GM21423 (cell line): ENCODE measurements around the gene APOA1.

Source experiments
- ATAC-seq: cut with Tn5 transposase; IDR thresholded peaks from one replicate; pipeline ENCODE4 v1.9.1; 2021; ENCODE audit warnings: mild to moderate bottlenecking, moderate library complexity; ENCODE audit not compliant: unreplicated experiment

Gene APOA1

DNA sequence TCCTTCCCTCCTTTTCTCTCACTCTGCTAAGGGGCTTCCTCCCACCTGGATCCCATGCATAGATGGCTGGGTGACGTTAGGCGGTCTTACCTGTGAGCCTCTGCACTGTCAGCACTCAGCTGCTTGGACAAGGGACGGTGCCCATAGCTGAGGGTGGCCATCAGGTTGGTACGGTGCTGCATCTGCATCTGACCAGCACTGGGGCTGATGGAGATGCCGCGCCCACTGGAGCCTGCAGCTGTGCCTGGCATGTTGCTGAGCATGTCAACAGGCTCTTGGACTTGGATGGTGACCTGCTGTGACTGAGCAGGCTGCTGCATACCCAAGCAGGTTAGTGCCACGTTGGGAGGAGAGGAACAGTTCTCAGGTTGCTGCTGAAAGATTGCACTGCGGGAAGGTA, 21.8 kb upstream of the APOA1 start:
- no peak for ATAC-seq

DNA sequence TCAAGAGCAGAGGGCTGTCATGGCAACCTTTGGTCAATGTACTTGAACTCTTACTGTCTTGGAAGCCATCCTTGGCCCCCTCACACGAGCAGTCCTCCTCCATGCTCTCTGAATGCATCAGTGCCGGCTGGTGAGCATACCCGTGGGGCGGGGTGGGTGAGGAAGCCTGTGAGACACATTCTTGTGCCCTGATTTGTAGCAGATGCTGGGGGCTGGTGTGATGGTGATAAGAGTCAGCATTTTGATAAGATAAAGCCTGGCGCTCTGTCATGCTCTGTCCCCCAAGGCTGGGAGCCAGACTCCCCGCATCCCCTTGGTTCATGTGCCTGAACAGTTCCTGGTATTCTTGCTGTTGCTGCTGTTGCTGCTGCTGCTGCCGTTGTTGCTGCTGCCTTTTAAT, 20.5 kb upstream of the APOA1 start:
- no peak for ATAC-seq

DNA sequence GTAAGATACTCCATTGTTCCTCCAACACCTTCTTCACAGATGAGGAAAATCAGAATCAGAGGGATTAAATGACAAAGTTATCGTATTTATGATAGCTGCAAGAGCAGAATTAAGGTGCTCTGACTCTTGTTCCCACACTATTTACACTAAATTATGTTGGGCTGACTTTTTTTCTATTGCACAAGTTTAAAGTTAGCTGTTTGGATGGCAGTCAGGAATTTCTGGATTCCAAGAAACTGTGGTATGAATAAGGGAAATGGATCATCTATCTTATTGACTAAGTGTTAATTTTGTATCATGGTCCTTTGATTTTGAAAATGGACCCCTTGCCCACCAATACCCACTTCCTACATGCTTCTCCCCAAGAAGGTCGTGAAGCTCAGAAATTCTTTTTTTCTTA, 19.9 kb upstream of the APOA1 start:
- ATAC-seq, result no peak

DNA sequence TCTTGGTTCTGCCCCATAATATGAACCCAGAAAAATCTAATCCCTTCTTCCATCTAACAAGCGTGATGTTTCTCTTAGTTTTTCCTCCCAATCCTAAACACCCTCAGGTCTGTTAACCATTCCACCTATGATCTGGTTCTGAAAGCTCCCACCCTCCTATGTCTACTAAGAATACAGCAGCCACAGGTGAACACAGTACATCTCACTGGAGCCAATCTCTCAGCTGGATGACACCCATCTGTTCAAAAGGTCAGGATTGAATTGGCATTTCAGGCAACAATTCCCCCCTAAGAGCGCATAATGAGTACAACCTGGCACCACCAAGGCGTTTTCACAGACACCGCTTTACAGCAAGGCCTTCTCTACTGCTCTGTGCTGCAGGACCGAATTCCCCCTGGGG, 19.0 kb upstream of the APOA1 start:
- no peak for ATAC-seq

DNA sequence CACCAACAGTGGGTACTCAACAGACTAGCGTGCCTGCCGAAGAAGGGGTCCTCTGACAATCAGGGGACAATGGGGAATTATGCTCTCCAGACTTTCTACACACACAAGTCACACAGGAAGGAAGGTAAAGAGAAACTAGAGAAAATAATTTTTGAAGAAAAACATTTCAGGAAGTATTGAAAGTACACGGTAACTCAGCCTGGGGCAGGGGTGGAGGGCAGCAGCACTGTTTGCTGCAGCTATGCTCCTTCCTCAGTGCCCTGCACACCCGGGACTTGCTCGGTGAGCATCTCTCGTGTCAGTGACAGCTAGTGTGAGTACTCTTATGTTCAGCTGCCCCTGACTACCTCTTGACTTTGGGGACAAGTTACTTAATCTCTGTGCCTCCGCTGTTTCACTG, 18.0 kb upstream of the APOA1 start:
- ATAC-seq, result no peak

DNA sequence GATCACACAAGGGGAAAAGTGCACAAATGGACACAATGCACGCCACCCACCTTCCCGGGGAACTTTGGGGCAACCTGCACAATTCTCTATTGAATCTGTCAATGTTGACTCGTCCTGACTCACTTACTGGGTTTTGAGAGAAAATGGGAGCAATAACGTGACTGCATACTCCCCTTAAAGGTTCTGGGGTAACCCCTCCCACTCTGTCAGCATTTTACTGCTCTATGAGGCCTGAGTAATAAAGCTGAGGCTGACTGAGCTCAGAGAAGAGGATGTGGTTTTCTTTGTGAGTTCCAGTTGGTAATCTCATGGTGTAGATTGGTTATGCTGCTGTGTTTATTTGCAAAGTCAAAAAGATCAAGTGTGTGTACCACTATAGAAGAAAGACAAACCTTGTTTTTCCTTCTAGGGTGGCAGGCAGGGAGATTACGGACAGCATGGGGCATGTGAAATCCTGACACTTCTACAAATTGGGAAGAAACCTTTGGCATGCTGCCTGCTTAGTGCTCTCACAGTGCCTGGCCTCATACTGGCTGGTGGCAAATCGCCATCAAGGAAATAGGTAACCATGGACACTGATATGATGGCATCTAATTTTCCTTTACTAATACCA, 16.1 kb upstream of the APOA1 start:
- ATAC-seq, result peak; percentile 92

DNA sequence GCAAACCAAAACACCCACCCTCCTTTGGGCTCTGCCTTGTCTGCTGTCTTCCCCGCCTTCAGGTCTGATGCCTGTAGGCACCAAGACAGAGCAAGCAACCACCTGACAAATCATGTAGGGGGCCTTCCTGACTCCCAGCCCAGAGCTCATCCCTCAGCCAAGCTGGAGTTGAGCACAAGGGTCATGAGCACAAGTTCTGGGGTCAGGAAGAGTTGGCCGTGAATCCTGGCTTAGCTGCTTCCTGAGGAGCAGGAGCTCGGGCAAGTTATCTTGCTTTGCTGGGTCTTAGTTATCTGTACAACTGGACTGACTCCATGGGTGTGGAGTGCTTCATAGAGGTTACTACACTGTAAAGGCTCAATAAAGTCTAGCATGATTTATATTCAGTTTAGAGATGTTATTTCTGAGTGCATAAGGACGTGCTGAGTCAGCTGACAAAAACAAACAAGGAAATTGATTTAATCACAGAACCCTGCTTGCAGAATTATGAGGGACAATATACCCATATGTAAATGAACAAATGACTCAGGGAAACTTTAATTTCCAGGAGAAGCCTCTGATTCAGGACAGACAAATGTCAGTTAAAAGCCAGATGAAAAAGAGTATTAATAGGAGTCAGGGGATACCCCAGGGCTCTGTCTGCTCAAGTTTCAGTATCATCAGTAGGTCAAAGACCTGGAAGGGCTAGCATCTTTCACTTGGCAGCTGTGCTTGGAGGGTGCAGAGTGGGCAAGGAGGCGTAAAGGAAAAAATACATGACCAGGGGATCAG, 15.0 kb upstream of the APOA1 start:
- ATAC-seq, result peak; percentile 28

DNA sequence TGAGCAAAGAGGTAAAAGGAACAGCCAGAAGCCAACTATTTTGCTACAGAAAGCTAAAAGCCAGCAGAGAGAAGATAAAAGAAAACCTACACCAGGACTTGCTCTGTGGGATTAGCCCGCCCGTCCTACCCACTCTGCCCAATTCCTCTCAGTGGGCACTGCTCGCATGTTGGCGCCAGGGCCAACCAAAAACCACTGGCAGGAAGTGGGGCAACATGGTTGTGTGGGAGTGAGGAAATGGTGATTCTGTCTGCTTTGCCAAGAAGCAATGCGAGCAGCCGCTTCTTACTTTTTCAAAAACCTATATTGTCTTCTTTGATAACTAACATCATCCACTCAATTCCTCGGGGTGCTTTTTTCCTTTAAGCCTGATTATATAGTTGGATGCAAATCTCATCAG, 14.2 kb upstream of the APOA1 start:
- no peak for ATAC-seq

DNA sequence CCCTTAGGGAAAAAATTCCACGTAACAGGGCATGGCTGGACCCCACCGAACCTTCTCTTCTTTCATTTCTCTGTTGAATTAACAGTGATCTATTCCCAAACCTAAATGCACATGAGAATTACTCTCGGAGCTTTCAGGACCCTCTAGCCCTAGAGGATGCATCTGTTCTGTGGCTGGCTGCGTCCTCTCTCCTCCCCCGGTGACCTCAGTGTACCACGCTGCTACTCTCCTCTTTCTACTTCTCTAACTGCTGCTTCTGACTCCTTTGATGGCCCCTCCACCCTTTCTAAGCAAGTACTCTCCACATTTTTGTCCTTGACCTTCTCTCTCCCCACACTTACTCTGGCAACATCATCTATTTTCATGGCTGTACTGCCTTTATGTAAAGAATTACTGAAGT, 12.1 kb upstream of the APOA1 start:
- ATAC-seq, result no peak

DNA sequence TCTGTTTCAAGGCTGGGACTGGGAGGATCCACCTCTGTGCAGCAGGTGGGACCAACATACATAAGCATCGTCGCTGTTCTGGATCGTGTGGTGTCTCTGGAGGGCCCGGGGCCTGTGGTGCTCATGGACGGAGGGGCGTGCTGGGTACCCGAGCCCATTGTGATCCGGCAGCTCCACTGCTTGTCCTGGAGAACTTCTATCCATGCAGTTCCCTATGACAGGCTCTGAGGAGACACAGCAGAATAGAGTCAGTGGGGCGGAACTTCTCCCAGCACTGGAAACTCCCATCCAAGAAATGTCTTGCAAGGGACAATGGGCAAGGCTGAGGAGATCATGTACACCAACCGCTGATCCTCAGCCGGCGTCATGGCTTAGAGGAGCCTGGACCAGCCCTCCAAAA, 11.6 kb upstream of the APOA1 start:
- no peak for ATAC-seq

DNA sequence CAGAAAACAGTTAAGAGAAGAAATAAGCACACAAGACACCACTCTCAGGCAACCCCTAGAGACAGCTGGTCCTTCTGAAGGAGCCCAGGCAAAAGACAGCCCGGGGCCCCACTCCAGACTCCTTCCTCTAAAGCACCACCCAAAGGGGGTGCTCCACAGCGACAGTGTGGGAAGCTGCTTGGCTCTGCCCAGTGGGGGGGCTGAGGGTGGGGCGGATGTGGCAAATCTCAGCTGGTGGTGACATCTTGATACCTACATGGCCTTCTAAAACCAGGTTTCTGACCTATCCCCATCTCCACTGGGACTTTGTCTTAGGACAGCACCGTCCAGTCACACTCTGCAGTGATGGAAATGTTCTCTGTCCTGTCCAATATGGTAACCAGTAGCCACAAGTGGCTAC, 10.2 kb upstream of the APOA1 start:
- no peak for ATAC-seq

DNA sequence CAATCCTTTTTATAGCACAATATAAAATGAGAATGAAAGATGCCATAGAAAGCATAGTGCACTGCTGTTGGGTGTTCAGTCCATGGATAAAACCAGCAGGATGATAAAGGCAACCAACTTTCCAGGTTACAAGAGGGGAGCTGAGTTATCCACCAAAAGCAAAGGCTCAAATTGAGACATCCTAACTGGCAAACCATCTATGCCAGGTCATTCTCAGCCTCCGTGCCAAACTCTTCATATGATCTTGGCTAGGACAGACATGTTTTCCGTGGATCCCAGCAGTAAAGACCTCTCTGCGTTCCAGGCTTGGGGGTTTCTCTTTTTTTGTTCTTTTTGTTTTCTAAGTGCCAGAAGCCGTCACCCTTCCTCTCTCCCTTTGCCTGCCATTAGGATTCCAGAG, 7.3 kb upstream of the APOA1 start:
- ATAC-seq, result no peak

DNA sequence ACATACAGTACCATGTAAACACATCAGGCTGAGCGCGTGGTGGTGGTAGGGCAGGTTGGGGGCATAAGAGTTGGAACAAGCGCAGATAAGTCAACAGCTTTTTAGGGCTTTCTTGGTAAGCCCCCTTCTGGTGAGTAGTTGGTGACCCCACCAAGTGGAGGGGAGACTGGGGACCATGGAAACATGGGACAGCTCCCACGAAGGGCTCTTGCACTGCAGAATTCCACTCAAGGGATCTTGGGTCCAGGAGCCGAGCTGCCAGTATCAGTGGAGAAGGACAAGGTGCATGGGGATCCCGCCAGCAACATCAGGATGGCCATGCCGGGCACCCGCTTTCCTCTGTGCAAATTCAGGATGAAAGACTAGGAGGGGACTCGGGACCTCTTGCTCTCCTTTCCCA, 6.2 kb upstream of the APOA1 start:
- ATAC-seq, result no peak

DNA sequence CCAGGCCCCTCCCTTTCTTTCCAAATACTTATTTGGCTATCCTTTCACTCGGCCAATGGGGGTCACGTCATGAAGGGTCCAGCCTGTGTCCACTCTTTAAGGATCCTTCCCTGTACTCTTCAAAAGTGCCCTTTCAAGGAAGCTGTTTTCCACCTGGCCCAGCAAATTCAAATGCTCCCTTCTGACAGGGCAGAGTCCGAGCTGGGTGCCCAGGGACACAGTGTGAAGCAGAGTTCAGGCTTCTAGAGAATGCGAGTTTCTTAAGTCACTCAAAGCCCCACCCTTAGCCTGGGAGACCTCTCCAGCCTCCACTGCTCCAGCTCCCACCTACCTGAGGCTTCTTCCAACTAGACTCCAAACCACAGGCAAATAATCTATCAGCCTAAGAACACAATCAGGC, 5.5 kb upstream of the APOA1 start:
- no peak for ATAC-seq

DNA sequence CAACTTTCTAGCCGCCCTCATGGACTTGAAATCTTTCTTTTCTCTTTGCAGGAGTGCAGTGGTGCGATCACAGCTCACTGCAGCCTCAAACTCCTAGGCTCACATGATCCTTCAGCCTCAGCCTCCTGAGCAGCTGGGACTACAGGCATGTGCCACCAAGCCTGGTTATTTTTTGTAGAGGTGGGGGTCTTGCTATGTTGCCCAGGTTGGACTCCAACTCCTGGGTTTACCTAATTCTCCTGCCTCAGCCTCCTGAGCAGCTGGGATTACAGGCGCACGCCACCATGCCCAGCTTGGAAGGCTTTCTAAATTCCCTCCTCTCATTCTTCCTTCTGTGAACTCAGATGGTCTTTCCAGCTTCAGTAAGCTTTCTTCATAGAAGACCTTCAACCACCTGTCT, 4.7 kb upstream of the APOA1 start:
- no peak for ATAC-seq

DNA sequence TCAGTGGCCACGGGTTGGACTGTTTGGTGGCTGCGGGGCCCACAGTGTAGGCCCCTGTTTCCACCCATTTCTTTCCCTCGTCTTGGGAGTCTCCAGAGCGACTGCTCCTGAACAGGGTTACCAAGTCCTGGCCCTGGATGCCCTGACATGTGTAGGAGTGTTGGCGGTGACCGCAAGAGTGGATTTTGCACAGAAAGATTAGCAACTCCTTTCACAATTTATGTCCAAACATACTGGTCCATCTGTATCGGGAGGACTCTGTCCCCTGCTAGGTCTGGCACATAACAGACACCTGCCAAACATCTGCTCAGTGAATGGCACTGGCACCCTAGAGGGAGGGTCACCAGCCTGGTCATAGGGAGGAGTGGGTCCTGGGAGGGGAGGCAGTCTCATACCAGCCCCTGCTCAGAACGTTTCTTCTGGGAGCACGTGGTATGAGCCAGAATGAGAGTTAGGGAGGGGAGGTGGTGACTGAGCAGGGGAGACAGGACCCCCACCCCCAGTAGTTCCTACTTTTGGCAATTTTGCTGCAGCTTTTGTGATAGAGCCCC, 3.4 kb upstream of the APOA1 start:
- ATAC-seq, result no peak

DNA sequence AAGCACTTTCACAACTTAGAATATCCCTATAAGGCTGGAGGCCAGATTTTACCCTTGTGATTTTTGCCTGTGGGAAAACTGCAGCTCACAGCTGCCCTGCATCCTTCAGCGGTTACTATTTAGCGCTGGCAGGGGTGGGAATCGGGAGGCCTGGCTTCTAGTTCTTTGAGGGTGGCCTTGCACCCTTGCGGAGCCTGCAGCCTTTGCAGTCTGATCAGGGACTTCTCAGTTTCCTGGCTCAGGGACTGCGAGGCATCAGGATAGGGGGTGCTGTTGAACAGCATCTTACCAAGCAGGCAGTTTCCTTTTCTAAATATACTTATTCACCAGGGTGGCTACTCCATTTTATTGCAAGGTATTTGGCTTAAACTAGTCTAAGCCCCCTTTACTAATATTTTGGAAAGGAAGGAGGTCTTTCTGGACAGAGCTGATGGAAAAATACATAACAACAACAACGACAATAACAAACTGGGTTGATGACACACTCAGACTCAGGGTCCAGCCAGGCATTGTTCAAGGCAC, 2.9 kb upstream of the APOA1 start:
- ATAC-seq, result no peak

DNA sequence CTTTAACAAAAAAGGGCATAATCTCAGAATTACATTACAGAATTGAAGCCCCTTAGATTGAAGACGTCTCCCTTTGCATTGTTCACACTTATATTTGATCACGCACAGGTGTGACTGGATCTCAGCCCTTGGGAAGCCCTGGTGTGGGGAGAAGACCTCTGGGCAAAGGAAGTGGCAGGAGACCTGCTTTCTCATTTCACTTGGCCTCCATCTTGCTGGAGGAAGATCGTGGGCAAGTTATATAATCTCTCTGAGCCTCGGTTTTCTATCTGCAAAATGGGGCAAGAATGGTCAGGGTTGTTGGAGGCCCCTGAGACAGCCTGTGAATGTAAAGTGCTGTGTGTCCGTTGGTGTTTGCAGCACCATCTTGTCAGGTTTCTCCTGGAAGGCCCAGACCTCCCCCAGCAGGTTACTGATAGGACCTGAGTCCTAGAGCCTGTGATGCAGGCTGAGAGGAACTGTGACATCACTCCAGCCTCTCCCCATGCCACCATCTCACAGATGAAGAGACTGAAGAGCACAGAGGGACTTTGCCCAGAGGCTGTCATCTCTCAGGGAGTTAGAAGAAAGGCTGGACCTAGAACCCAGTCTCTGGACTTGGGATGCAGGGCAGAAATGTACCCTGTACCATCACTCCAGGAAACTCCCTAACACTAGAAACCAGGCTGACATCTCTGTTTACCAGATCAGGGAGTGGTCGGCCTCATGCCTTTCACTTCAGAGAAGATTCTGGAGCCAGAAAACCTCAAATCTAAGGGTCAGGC, 1.1 kb upstream of the APOA1 start:
- no peak for ATAC-seq

DNA sequence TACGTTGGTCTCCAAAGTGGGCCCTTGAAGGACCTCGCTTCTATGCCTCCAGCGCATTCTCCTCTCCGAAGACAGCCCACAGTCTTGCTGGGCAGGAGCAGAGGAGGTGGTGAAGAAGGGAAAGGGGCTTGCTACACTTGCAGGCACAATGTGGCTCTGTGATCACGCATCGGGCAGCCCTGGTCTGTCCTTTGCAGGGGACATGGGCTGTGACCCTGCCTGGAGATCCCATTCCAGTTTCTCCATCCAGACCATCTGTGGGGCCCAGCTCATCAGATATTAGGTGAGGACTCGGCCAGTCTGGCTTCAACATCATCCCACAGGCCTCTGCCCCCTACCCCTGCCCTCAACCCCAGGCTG, 810 bp downstream of the APOA1 start:
- ATAC-seq, result no peak

DNA sequence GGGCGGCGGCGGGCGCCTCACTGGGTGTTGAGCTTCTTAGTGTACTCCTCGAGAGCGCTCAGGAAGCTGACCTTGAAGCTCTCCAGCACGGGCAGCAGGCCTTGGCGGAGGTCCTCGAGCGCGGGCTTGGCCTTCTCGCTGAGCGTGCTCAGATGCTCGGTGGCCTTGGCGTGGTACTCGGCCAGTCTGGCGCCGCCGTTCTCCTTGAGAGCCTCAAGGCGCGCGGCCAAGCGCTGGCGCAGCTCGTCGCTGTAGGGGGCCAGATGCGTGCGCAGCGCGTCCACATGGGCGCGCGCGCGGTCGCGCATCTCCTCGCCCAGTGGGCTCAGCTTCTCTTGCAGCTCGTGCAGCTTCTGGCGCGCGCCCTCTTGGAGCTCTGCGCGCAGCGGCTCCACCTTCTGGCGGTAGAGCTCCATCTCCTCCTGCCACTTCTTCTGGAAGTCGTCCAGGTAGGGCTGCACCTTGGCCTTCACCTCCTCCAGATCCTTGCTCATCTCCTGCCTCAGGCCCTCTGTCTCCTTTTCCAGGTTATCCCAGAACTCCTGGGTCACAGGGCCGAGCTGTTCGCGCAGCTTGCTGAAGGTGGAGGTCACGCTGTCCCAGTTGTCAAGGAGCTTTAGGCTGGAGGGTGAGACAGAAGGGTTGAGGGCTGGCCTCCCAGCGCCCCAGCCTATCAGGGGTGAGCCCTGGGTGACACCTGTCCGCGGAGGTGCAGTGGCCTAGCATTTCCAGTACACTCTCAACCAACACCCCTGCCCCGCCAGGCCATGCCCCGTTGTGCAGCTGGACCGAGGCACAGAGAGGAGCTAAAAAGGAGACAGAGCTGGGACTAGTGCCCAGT, 1.4 kb downstream of the APOA1 start:
- peak; percentile 80 for ATAC-seq
